ENCODE results near the gene SNRPD2.
"Not testable (repeated sequence)": the region's sequence is repeated elsewhere in the genome, so short reads cannot be mapped to it uniquely, and the experiment has no call there.

SNRPD2 gene

GRCh38 chr19:45701676-45702075, 9.9 kb upstream of the SNRPD2 start:
- DNase-seq: no peak

GRCh38 chr19:45693106-45693788, 1.5 kb upstream of the SNRPD2 start:
- peak; percentile 71 for DNase-seq

GRCh38 chr19:45692187-45693105, 693 bp upstream of the SNRPD2 start, which contains the start of gene QPCTL:
Gene QPCTL, plus strand, starts transcription at chr19:45692666. Its CDS starts 38 bp downstream, at chr19:45692704.
- DNase-seq: peak; percentile 99

DNA sequence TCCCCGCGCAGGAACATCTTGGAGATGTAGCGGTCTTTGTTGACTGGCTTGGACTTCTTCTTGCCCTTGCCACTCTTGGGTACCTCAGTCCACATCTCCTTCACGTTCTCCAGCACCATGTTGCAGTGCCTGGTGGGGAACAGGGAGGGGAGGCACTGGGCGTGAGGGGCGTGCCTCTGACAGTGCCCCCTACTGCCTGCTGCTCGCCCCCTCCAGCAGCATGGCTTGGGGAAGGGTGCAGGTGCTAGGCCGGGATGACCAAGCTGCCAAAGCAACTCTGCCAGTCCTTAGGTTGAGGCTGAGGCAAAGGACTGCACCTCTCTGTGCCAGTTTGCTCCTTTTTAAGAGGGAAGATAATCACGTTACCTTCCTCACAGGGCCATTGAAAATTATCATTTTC, 4.2 kb downstream of the SNRPD2 start:
- DNase-seq: no peak

DNA sequence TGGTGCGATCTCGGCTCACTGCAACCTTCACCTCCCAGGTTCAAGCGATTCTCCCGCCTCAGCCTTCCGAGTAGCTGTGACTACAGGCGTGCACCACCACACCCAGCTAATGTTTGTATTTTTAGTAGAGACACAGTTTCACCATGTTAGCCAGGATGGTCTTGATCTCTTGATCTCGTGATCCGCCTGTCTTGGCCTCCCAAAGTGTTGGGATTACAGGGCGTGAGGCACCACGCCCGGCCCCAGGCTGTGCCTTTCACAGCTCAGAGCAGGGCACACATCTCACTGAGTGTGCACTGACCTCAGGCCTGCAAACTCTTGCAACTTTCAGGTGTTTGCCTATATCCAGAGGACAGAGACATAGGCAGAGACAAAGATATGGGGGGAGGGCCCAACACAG, 6.7 kb downstream of the SNRPD2 start:
- not testable (repeated sequence) for DNase-seq

DNA sequence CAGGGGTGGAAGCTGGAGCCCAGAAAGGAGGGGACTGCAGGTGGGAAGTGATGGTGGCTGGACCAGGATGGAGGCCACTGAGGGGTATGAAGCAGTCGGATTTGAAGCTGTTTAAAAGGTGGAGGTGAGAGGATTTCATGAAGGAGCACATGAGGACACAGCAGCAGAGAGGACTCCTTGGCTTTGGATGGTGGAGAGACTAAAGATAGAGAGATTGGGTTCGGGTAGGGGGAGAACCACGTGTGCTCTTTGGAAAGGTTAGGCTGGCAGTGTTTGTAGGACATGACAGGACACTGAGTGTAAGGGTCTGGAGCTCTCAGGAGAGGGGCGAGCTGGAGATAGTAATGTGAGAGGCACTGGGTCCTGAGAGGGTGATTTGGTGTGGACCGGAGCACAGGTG, 8.8 kb downstream of the SNRPD2 start:
- no peak for DNase-seq

GRCh38 chr19:45682117-45682516, 9.6 kb downstream of the SNRPD2 start:
- DNase-seq: no peak

- peak; percentile 78 for DNase-seq
Observed at GRCh38 chr19:45681391-45682015, 10.2 kb downstream of the SNRPD2 start.

DNA sequence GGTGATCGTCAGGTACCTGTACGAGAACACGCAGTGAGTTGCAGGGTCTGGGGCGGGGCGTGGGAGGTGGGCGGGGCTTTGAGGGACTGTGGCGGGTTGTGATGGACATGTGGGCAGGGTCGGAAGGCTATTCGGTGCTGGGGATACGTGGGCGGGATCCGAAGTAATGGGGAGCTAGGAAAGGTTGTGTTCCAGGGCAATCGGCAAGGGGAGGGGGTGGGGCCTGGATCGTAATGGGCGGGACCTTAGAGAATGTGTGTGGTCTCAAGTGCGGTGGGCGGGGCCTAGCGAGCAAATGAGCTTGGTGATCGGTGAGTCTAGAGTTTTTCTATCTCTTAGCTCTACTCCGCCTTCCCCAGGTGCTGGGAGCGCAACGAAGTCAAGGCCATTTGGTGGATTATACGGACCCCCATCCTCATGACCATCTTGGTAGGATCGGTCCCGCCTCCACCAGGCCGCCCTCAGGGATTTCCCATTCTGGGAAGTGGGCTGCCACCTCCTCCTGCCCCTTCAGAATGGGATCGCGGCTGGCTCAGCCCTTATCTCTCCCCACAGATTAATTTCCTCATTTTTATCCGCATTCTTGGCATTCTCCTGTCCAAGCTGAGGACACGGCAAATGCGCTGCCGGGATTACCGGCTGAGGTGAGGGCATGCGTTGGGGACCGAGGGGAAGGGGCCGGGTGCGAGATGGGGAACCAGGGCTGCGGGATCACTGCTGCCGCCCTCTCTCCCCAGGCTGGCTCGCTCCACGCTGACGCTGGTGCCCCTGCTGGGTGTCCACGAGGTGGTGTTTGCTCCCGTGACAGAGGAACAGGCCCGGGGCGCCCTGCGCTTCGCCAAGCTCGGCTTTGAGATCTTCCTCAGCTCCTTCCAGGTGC, 14.2 kb downstream of the SNRPD2 start:
- no peak for DNase-seq

DNA sequence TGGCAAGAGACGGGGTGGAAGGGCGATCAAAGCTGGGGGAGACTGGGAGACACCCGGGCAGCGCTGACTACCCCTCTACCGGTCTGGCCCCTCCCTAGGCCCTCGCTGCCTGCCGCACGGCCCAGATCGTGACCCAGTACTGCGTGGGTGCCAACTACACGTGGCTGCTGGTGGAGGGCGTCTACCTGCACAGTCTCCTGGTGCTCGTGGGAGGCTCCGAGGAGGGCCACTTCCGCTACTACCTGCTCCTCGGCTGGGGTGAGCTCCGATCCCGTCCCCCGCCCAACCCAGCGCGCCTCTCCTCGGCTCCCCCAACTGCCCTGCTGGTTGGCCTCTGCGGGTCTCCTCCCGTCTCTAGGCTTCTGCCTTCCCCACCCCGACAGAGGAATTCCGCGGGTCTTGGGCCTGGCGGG, 14.9 kb downstream of the SNRPD2 start:
- DNase-seq: no peak

DNA sequence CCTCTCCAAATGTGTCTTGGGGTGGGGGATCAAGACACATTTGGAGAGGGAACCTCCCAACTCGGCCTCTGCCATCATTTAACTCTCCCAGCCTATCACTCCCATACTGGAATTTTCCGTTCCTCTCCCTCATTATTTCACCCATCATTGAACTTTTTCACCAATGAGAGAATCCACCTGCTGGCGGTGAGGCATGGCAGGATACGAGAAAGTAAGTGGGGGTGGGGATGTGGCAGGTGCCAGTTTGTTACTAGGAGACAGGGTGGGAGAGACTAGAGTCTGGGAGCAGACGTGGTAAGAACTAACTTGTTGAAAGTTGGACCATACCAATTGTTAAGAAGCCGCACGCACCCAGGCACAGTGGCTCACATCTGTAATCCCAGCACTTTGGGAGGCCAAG, 16.8 kb downstream of the SNRPD2 start:
- DNase-seq: no peak

GRCh38 chr19:45670670-45671453, 20.9 kb downstream of the SNRPD2 start:
- no peak for DNase-seq

- DNase-seq: no peak
Observed at GRCh38 chr19:45668342-45668871, 23.3 kb downstream of the SNRPD2 start.

DNA sequence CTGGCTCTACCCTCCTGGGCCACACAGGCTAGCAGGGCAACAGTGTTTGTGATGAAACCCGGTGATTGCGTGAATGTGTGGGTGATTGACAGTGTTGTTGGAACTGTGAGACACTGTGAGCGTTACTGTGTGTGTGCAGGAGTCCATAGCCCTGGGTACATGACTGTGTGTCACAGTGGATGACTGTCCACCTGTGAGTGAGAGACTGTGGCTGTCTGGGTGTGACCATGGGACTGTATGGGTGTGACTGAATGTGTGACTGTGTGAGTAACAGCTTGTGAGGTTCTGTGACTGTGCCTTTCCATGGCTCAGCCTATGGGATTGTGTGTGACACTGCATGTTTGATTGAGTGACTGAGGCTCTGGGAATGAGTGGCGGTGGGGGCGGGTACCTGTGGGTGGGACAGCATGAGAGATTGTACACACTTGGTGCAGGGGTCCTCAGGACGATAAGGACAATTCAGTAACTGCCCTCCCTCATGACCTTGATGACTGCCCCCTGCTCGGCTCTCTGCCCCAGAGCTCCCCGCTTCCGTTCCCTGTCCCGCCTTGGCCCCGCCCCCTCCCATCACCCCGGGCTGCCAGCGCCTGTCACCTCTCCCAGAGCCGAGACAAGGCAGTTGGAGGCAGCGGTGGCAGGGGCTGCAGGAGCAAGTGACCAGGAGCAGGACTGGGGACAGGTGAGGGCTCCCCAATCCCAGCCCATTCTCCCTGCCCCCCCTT, 24.0 kb downstream of the SNRPD2 start, which contains the start of gene GIPR:
TSS of gene GIPR (plus strand) at position 602 of the 722 bp plus-strand sequence. CDS start 1,300 bp downstream, outside the sequence.
- peak; percentile 60 for DNase-seq

- no peak for DNase-seq
Observed at GRCh38 chr19:45664575-45664974, 27.2 kb downstream of the SNRPD2 start.

- no peak for DNase-seq
Observed at GRCh38 chr19:45663800-45664199, 28.0 kb downstream of the SNRPD2 start.

DNA sequence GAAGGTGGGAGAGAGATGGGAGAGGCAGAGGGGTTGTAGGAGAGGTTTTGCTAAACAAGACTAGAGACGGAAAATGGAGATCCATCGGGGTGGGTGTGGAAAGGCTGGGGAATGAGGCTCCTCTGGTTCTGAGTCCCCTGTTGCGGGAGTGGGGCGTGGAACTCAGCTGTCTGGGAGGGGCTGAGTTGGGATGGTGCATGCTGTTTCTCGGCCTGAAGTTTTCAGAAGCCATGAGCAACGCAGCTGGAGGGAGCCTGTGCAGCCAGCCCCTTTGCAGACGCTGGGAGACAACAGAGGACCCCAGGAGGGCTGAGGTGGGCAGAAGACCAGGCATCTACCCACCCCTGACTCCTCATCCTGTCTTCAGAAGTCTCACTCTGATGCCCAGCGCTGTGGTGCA, 31.1 kb downstream of the SNRPD2 start:
- DNase-seq: no peak

DNA sequence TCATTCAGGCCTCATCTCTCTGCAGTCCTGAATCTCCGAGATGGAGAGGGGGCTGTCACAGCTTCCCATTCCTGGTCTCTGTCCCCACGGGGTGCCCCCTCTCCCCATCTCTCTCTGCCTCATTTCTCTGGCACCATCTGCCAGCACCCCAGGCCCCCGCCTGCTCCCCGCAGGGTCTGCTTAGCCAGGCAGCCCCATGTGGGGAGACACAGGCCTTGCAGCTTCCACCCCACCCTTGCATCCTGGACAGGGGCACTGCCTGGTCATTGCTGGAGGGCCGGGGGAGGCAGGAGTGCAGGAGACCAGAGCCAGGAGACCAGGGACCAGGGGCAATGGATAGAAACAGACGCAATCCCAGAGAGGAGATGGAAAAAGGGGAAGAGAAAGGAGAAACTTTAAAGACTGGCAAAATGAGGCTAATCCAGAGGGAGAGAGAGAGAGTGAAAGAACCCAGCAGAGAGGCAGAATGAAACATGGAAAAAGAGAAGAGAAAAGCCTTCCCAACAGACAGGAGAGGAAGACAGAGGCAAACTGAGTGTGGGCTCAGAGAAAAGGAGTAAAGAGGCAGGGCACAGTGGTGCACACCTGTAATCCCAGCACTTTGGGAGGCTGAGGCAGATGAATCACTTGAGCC, 32.5 kb downstream of the SNRPD2 start:
- no peak for DNase-seq

GRCh38 chr19:45657520-45658167, 34.1 kb downstream of the SNRPD2 start:
- no peak for DNase-seq

GRCh38 chr19:45655073-45655472, 36.7 kb downstream of the SNRPD2 start:
- DNase-seq: no peak

Measured in NCI-H1694 treated with DMSO at 0.1 percent for 48 hours (cell line).